GM12801 (cell line): ENCODE results near the gene ARHGAP15.

ENCODE experiments used
- CTCF ChIP-seq: IDR thresholded peaks from one replicate; pipeline ENCODE4 v1.5.1; 2011; ENCODE audit warnings: control low read depth; ENCODE audit not compliant: insufficient read length; ENCODE audit errors: extremely low read depth

ARHGAP15 gene

GRCh38 chr2:143426296-143426695, 297.1 kb downstream of the ARHGAP15 start:
- no peak for TF ChIP-seq CTCF

GRCh38 chr2:143428700-143429099, 299.5 kb downstream of the ARHGAP15 start:
- TF ChIP-seq CTCF: no peak

- no peak for TF ChIP-seq CTCF
Measured at GRCh38 chr2:143429932-143430679, 300.9 kb downstream of the ARHGAP15 start.

GRCh38 chr2:143431316-143431715, 302.1 kb downstream of the ARHGAP15 start:
- TF ChIP-seq CTCF: no peak

GRCh38 chr2:143433251-143433650, 304.0 kb downstream of the ARHGAP15 start:
- TF ChIP-seq CTCF: no peak

- no peak for TF ChIP-seq CTCF
Measured at GRCh38 chr2:143433840-143434239, 304.6 kb downstream of the ARHGAP15 start.

- no peak for TF ChIP-seq CTCF
Measured at GRCh38 chr2:143434445-143434844, 305.2 kb downstream of the ARHGAP15 start.

- TF ChIP-seq CTCF: no peak
Measured at GRCh38 chr2:143435131-143435530, 305.9 kb downstream of the ARHGAP15 start.
